Epithelial cell of esophagus (primary cell): ENCODE results near the gene MICALL2.

Experiments
- DNase-seq: peaks from one replicate; pipeline ENCODE4 v3.0.0; 2010; ENCODE audit warnings: low read depth
- H3K4me3 ChIP-seq: 2 replicates; pipeline ENCODE4 v1.5.1; 2011; ENCODE audit warnings: mild to moderate bottlenecking, low read length, control low read depth
- CTCF ChIP-seq: IDR thresholded peaks from 2 replicates; pipeline ENCODE4 v1.5.1; 2011; ENCODE audit warnings: low read depth, mild to moderate bottlenecking, low read length, control low read depth, inconsistent platforms; ENCODE audit not compliant: insufficient read depth; ENCODE audit errors: missing control alignments

The MICALL2 gene

GRCh38 chr7:1425292-1426136 is 33.8 kb downstream of the MICALL2 start:
- H3K4me3 ChIP-seq, result no peak overlapping the region
- no peak for DNase-seq
- TF ChIP-seq CTCF, result no peak

- no peak for DNase-seq
- TF ChIP-seq CTCF, result no peak
- no peak overlapping the region for H3K4me3 ChIP-seq
Observed at GRCh38 chr7:1424041-1424440, 35.2 kb downstream of the MICALL2 start.

- no peak for DNase-seq
Observed at GRCh38 chr7:1423264-1423811, 35.9 kb downstream of the MICALL2 start.

GRCh38 chr7:1422512-1423263 is 36.6 kb downstream of the MICALL2 start:
- H3K4me3 ChIP-seq, result no peak overlapping the region
- no peak for DNase-seq
- TF ChIP-seq CTCF, result no peak

More at GRCh38 chr7:1423264-1423811, 35.9 kb downstream of the MICALL2 start:
- no peak for TF ChIP-seq CTCF
- no peak overlapping the region for H3K4me3 ChIP-seq

GRCh38 chr7:1421946-1422345 is 37.3 kb downstream of the MICALL2 start:
- no peak for DNase-seq
- TF ChIP-seq CTCF, result no peak
- no peak overlapping the region for H3K4me3 ChIP-seq

GRCh38 chr7:1421020-1421790 is 38.1 kb downstream of the MICALL2 start:
- no peak overlapping the region for H3K4me3 ChIP-seq
- TF ChIP-seq CTCF, result no peak
- no peak for DNase-seq
